Endodermal cell (in vitro differentiated cells): Measurements from ENCODE around the gene CTPS1. TPM values are rescaled to one million over a fixed set of nuclear protein-coding genes. Genes with fewer than 3 reads are reported as not detected.

Experiments
- DNase-seq: peaks from one replicate; pipeline ENCODE4 v3.0.0-alpha.2; 2017
- H3K27ac ChIP-seq: 2 replicates; pipeline ENCODE4 v1.5.1; 2013; ENCODE audit warnings: mild to moderate bottlenecking, low read depth, low read length, moderate library complexity
- H3K27me3 ChIP-seq: 2 replicates; pipeline ENCODE4 v1.6.1; 2013; ENCODE audit warnings: mild to moderate bottlenecking, low read length, moderate library complexity; ENCODE audit not compliant: insufficient read depth, control insufficient read depth, poor library complexity, severe bottlenecking
- H3K36me3 ChIP-seq: 2 replicates; pipeline ENCODE4 v1.7.0; 2013; ENCODE audit warnings: mild to moderate bottlenecking, low read length, moderate library complexity; ENCODE audit not compliant: control insufficient read depth, insufficient read depth
- H3K4me1 ChIP-seq: one replicate; pipeline ENCODE4 v1.7.0; 2013; ENCODE audit warnings: low read length; ENCODE audit not compliant: control insufficient read depth, insufficient read depth
- H3K4me3 ChIP-seq: 2 replicates; pipeline ENCODE4 v1.5.1; 2013; ENCODE audit warnings: mild to moderate bottlenecking, low read length, moderate library complexity
- H3K9ac ChIP-seq: 2 replicates; pipeline ENCODE4 v1.6.1; 2013; ENCODE audit warnings: mild to moderate bottlenecking, low read length, moderate library complexity; ENCODE audit not compliant: poor library complexity, severe bottlenecking; ENCODE audit errors: extremely low read depth
- H3K9me3 ChIP-seq: 2 replicates; pipeline ENCODE4 v1.6.1; 2013; ENCODE audit warnings: mild to moderate bottlenecking, low read length, moderate library complexity; ENCODE audit not compliant: control insufficient read depth
- H3K27ac Mint-ChIP-seq: 2 replicates; pipeline ENCODE4 v1.8.0; 2020; ENCODE audit warnings: mixed read lengths
- H3K27me3 Mint-ChIP-seq: 2 replicates; pipeline ENCODE4 v1.8.0; 2021; ENCODE audit warnings: mild to moderate bottlenecking, mixed read lengths; ENCODE audit not compliant: insufficient read depth
- H3K36me3 Mint-ChIP-seq: 2 replicates; pipeline ENCODE4 v1.8.0; 2020; ENCODE audit warnings: low read depth, mixed read lengths
- H3K4me1 Mint-ChIP-seq: 2 replicates; pipeline ENCODE4 v1.8.0; 2020; ENCODE audit warnings: mixed read lengths
- H3K4me3 Mint-ChIP-seq: 2 replicates; pipeline ENCODE4 v1.8.0; 2020; ENCODE audit warnings: mild to moderate bottlenecking, moderate library complexity, mixed read lengths
- H3K9me3 Mint-ChIP-seq: 2 replicates; pipeline ENCODE4 v1.8.0; 2020; ENCODE audit warnings: mild to moderate bottlenecking, mixed read lengths
- CTCF ChIP-seq: fragments of 200-600 bp; sonication (generic); conservative IDR thresholded peaks from 2 replicates; pipeline ENCODE4 v1.5.0; 2021; ENCODE audit warnings: antibody characterized with exemption, mild to moderate bottlenecking
- WGBS, 2 experiments: methylation state at CpG; one replicate each; pipeline versions ENCODE4 v1.1.5 to v1.1.7; 2013; ENCODE audit warnings: missing lambda C conversion rate in 2 of 2, mixed read lengths in 1 of 2; ENCODE audit not compliant: insufficient coverage in 1 of 2, insufficient read length in 1 of 2; 5-methylcytosine and 5-hydroxymethylcytosine counted together
- total RNA-seq, 2 donors: library from RNA; stranded (reverse); fragmentation: NEBNext Ultra II Directional in 1 of 2; extraction: Animal tissue kit (Norgen Biotek cat#: 25700) in 1 of 2; gene quantifications; 2 replicates in 1 of 2; 3 replicates in 1 of 2; pipeline ENCODE4 v1.2.1, GENCODE V29; 2021

Gene CTPS1
- total RNA-seq, 2 donors from 2014 or later, result 79.9 to 84.0 TPM

DNA sequence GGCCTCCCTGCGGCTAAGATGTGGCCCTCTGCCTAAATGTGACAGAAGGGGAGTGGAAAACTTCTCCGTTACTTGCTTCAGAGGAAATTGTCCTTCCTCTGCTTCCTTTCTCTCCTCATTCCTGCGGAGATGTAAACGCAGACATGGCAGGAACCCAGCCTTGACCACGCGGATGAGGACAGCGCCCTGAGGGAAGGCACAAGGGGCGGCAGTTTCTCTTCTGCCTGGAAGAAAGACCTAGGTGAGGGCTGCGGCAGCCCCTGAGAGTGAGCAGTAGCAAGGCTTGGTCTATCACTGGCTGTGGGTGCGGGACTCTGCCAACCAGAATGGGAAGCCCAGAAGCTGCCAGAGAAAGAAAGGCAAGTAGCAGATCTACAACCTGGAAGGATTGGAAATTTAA lies 14.0 kb upstream of the CTPS1 start:
- H3K36me3 Mint-ChIP-seq, result no peaks in the 10 kb centered on the region
- H3K9ac ChIP-seq, result no peak overlapping the region
- peak; percentile 53 for DNase-seq
- H3K9me3 ChIP-seq, result no peaks in the 10 kb centered on the region
- no peaks in the 10 kb centered on the region for H3K36me3 ChIP-seq
- no peaks in the 10 kb centered on the region for H3K4me1 ChIP-seq
- H3K27ac Mint-ChIP-seq, result no peak overlapping the region
- 66 to 74% methylated on average over 9 to 10 of the region's 10 CpGs for WGBS, 2 experiments
- H3K4me3 ChIP-seq, result no peak overlapping the region
- H3K27ac ChIP-seq, result no peak overlapping the region
- H3K4me1 Mint-ChIP-seq, result peaks cover 7% of the 10 kb centered on the region
- no peak overlapping the region for H3K4me3 Mint-ChIP-seq
- H3K9me3 Mint-ChIP-seq, result no peaks in the 10 kb centered on the region
- H3K27me3 ChIP-seq, result no peaks in the 10 kb centered on the region
- no peaks in the 10 kb centered on the region for H3K27me3 Mint-ChIP-seq
- TF ChIP-seq CTCF, result no peak

DNA sequence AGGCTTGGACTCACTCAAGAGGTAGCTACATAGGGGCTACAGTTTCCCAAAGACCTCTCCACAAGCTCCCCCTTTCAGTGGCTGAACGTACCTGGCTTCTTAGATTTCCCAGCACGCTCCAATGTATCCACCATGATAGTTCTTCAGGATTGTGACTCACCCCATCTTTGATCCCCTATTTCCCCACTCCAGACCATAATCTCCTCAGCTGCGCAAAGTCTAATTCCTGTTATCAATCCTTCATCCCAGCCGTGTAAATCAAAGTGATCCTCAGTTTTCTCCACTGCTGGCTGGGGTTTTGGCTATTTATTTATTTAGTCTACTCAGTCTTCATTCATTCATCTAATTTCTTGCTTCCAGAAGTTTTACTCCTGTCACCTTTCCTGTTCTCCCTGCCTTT lies 13.1 kb upstream of the CTPS1 start:
- no peak overlapping the region for H3K4me3 ChIP-seq
- H3K4me1 Mint-ChIP-seq, result peaks cover 7% of the 10 kb centered on the region
- H3K9ac ChIP-seq, result no peak overlapping the region
- H3K27me3 Mint-ChIP-seq, result no peaks in the 10 kb centered on the region
- no peaks in the 10 kb centered on the region for H3K36me3 Mint-ChIP-seq
- H3K27ac ChIP-seq, result no peak overlapping the region
- no peak overlapping the region for H3K4me3 Mint-ChIP-seq
- 83% methylated on average over 4 of the region's 4 CpGs for WGBS, 2 experiments
- no peaks in the 10 kb centered on the region for H3K4me1 ChIP-seq
- no peak overlapping the region for H3K27ac Mint-ChIP-seq
- no peaks in the 10 kb centered on the region for H3K9me3 Mint-ChIP-seq
- no peak for TF ChIP-seq CTCF
- DNase-seq, result no peak
- H3K27me3 ChIP-seq, result no peaks in the 10 kb centered on the region
- no peaks in the 10 kb centered on the region for H3K9me3 ChIP-seq
- no peaks in the 10 kb centered on the region for H3K36me3 ChIP-seq

GRCh38 chr1:40969445-40969844 lies 10.1 kb upstream of the CTPS1 start:
- Histone ChIP-seq H3K4me1 (no peaks in the 10 kb centered on the region), H3K27me3 (no peaks in the 10 kb centered on the region), H3K4me3 (no peak overlapping the region), H3K9me3 (no peaks in the 10 kb centered on the region), H3K36me3 (no peaks in the 10 kb centered on the region), H3K27ac (no peak overlapping the region), H3K9ac (no peak overlapping the region)
- Mint-ChIP-seq H3K27me3 (no peaks in the 10 kb centered on the region), H3K4me3 (no peak overlapping the region), H3K4me1 (peaks cover 7% of the 10 kb centered on the region), H3K27ac (no peak overlapping the region), H3K9me3 (no peaks in the 10 kb centered on the region), H3K36me3 (no peaks in the 10 kb centered on the region)
- no peak for DNase-seq
- WGBS, 2 experiments, result 93 to 98% methylated on average over 5 to 6 of the region's 6 CpGs
- no peak for TF ChIP-seq CTCF
